Large intestine (tissue), 3 donors: ENCODE results near the gene ELP4. TPM values are rescaled to one million over a fixed set of nuclear protein-coding genes. Genes with fewer than 3 reads are reported as not detected.

Experiments
- DNase-seq, 2 donors: peaks; one replicate each; pipeline versions ENCODE4 v3.0.0 to v3.0.0-alpha.2; 2013
- H3K27ac ChIP-seq: one replicate; pipeline ENCODE4 v1.5.1; 2013; ENCODE audit warnings: low read length
- H3K27me3 ChIP-seq: 2 replicates; pipeline ENCODE4 v1.6.1; 2013; ENCODE audit warnings: low read length; ENCODE audit not compliant: control insufficient read depth, insufficient read depth
- H3K36me3 ChIP-seq: 2 replicates; pipeline ENCODE4 v1.6.1; 2013; ENCODE audit warnings: low read length; ENCODE audit not compliant: control insufficient read depth, insufficient read depth
- H3K4me1 ChIP-seq: one replicate; pipeline ENCODE4 v1.6.1; 2013; ENCODE audit warnings: low read length; ENCODE audit not compliant: control insufficient read depth, insufficient read depth
- H3K4me3 ChIP-seq: one replicate; pipeline ENCODE4 v1.5.1; 2013; ENCODE audit warnings: low read length
- H3K9me3 ChIP-seq: one replicate; pipeline ENCODE4 v1.6.1; 2013; ENCODE audit warnings: mild to moderate bottlenecking, low read depth, low read length, moderate library complexity; ENCODE audit not compliant: control insufficient read depth
- WGBS: methylation state at CpG from one replicate; pipeline ENCODE4 v1.1.5; 2013; ENCODE audit warnings: low lambda C conversion rate; ENCODE audit not compliant: insufficient coverage; 5-methylcytosine and 5-hydroxymethylcytosine counted together
- polyA plus RNA-seq: library from polyadenylated mRNA; unstranded; fragments of 120-200 nt; gene quantifications from one replicate; pipeline ENCODE4 v1.2.1, GENCODE V29; 2013

Gene ELP4
- polyA plus RNA-seq, 1 donor, result 14.4 TPM

GRCh38 chr11:31828217-31828616 is 318.6 kb downstream of the ELP4 start:
- H3K27ac ChIP-seq, result no peak overlapping the region
- H3K4me3 ChIP-seq, result no peak overlapping the region
- H3K9me3 ChIP-seq, result peaks cover 18% of the 10 kb centered on the region
- H3K36me3 ChIP-seq, result no peaks in the 10 kb centered on the region
- DNase-seq, result no peak
- WGBS, result 10% methylated on average over 2 of the region's 7 CpGs
- no peaks in the 10 kb centered on the region for H3K4me1 ChIP-seq
- H3K27me3 ChIP-seq, result peaks cover 90% of the 10 kb centered on the region

- H3K4me3 ChIP-seq, result no peak overlapping the region
- no peaks in the 10 kb centered on the region for H3K36me3 ChIP-seq
- DNase-seq, result no peak
- H3K9me3 ChIP-seq, result peaks cover 8% of the 10 kb centered on the region
- no peak overlapping the region for H3K27ac ChIP-seq
- no peaks in the 10 kb centered on the region for H3K4me1 ChIP-seq
- WGBS, result no CpG with 5 or more reads among the region's 4 CpGs
- peaks cover 83% of the 10 kb centered on the region for H3K27me3 ChIP-seq
Measured at GRCh38 chr11:31830406-31830805, 320.8 kb downstream of the ELP4 start.

- H3K4me1 ChIP-seq, result no peaks in the 10 kb centered on the region
- H3K4me3 ChIP-seq, result no peak overlapping the region
- no peaks in the 10 kb centered on the region for H3K9me3 ChIP-seq
- no peak overlapping the region for H3K27ac ChIP-seq
- no CpG with 5 or more reads among the region's 1 CpG for WGBS
- H3K36me3 ChIP-seq, result no peaks in the 10 kb centered on the region
- no peak for DNase-seq
- peaks cover 59% of the 10 kb centered on the region for H3K27me3 ChIP-seq
Measured at GRCh38 chr11:31834237-31834636, 324.7 kb downstream of the ELP4 start.

Other genes starting within 250 kb of the ELP4 start
- gene DCDC1, start 140.0 kb upstream of the ELP4 start, polyA plus RNA-seq, result 1.2 TPM
- gene DNAJC24, start 139.9 kb upstream of the ELP4 start, polyA plus RNA-seq, result 16.3 TPM
- 32.7 TPM for gene IMMP1L, start 145 bp upstream of the ELP4 start, polyA plus RNA-seq